Pancreas (tissue), 10 donors: ENCODE data around the gene TENM4. TPM values are rescaled to one million over a fixed set of nuclear protein-coding genes. Genes with fewer than 3 reads are reported as not detected.

Source experiments
- ATAC-seq, 4 donors: fragments of 200-7000 bp; cut with Tn5 transposase; one replicate each; pipeline versions ENCODE4 v1.8.0 to v1.9.1; 2020; ENCODE audit warnings: mild to moderate bottlenecking in 4 of 4, moderate library complexity in 4 of 4
- DNase-seq, 6 donors: peaks; one replicate each; pipeline ENCODE4 v3.0.0-alpha.2; 2020
- FAIRE-seq: peaks from 2 replicates; lab custom pipeline; 2012; peaks lifted over from hg19 to GRCh38; lab: Jason Lieb, UNC
- H3K27ac ChIP-seq, 4 donors: fragments of 200-600 bp; sonication (generic); 1 replicate in 3 of 4; 2 replicates in 1 of 4; pipeline versions ENCODE4 v1.5.0 to v1.8.0; 2020
- H3K27me3 ChIP-seq, 4 donors: fragments of 200-600 bp; one replicate each; pipeline ENCODE4 v1.8.0; 2021
- H3K36me3 ChIP-seq, 3 donors: fragments of 200-600 bp; sonication (generic) in 1 of 3; one replicate each; pipeline versions ENCODE4 v1.5.0 to v1.8.0; 2020 to 2021
- H3K4me1 ChIP-seq, 3 donors: fragments of 200-600 bp; one replicate each; pipeline ENCODE4 v1.8.0; 2021
- H3K4me3 ChIP-seq, 4 donors: fragments of 200-600 bp; sonication (generic) in 2 of 4; one replicate each; pipeline versions ENCODE4 v1.5.0 to v1.8.0; 2020 to 2021
- H3K9me3 ChIP-seq, 4 donors: fragments of 200-600 bp; one replicate each; pipeline ENCODE4 v1.8.0; 2021
- CTCF ChIP-seq, 4 donors: fragments of 200-600 bp; sonication (generic) in 3 of 4; IDR thresholded peaks; one replicate each; pipeline versions ENCODE4 v1.5.0 to v1.8.0; 2021; ENCODE audit warnings: antibody characterized with exemption in 4 of 4
- WGBS, 2 donors: extraction: QIAGEN DNeasy Blood & Tissue Kit; methylation state at CpG; one replicate each; pipeline ENCODE4 v1.1.7; 2013; 5-methylcytosine and 5-hydroxymethylcytosine counted together
- intact Hi-C, 3 donors: fragments of 100-400 bp; cut with DNase I; formaldehyde crosslinking; loops; one replicate each; pipeline versions ENCODE4 v1.11.1 to v1.14.2; 2022
- polyA plus RNA-seq, 2 donors: library from polyadenylated mRNA; stranded (reverse); fragments of 200-250 nt; gene quantifications; one replicate each; pipeline ENCODE4 v1.2.3, GENCODE V29; 2013
- total RNA-seq, 6 donors: library from RNA; stranded (reverse); fragmentation: NEBNext Ultra II Directional in 4 of 6; extraction: Animal tissue kit (Norgen Biotek cat#: 25700) in 4 of 6; gene quantifications; one replicate each; pipeline versions ENCODE4 v1.2.1 to v1.2.4, GENCODE V29; 2021 to 2023
- donor health status: healthy with polysubstance abuse.
- donor health status: DM: no; HTN: no; CAD: no; lungs with moderate emphysema.
- donor health status: DM: no; HTN: no; CAD: no.
- donor health status: control.
- donor health status: control.
- donor health status: Bipolar disorder and iron deficiency.
- donor health status: DM: yes; HTN: yes; CAD: no.
- donor health status: DM: no; HTN: no; CAD: no.
- donor health status: DM: no; HTN: no; CAD: no.
- donor health status: DM: yes; HTN: yes; CAD: no.

TENM4 gene
- total and polyA plus RNA-seq, 8 donors: 0.37 to 6.8 (median 1.3) TPM

GRCh38 chr11:78798663-78799062 is 642.2 kb downstream of the TENM4 start:
- FAIRE-seq: no peak

GRCh38 chr11:78797559-78797958 is 643.3 kb downstream of the TENM4 start:
- DNase-seq: no peak
- intact Hi-C loops: no loop called here
- no peak for FAIRE-seq
- H3K9me3 ChIP-seq: no peaks in the 10 kb centered on the region
- WGBS, 2 donors: 66 to 82% methylated on average over 3 of the region's 3 CpGs
- no peaks in the 10 kb centered on the region for H3K27me3 ChIP-seq
- H3K27ac ChIP-seq: peak overlapping the region; percentile 9 to 82 (median 42)
- TF ChIP-seq CTCF (IDR thresholded peaks at IDR 0.05): no peak
- no peaks in the 10 kb centered on the region for H3K36me3 ChIP-seq
- ATAC-seq: no peak
- H3K4me1 ChIP-seq: peaks cover 29 to 59% (median 32%) of the 10 kb centered on the region in 3 donors
- no peak overlapping the region for H3K4me3 ChIP-seq

More at GRCh38 chr11:78798663-78799062, 642.2 kb downstream of the TENM4 start:
- H3K9me3 ChIP-seq: no peaks in the 10 kb centered on the region
- H3K4me3 ChIP-seq: no peak overlapping the region
- no peak overlapping the region for H3K27ac ChIP-seq
- no peaks in the 10 kb centered on the region for H3K36me3 ChIP-seq
- peak; percentile 62 to 80 (median 70) for TF ChIP-seq CTCF (IDR thresholded peaks at IDR 0.05)
- intact Hi-C loops: no loop called here
- ATAC-seq (peak in 3 of 4 donors; percentile 50 to 58 (median 53)), DNase-seq (peak; percentile 48 to 83 (median 72))
- H3K27me3 ChIP-seq: no peaks in the 10 kb centered on the region
- H3K4me1 ChIP-seq: peaks cover 32 to 62% (median 33%) of the 10 kb centered on the region in 3 donors
- WGBS, 2 donors: 65 to 68% methylated on average over 5 of the region's 5 CpGs

GRCh38 chr11:78796956-78797355 is 643.9 kb downstream of the TENM4 start:
- peak; percentile 61 to 81 (median 75) for ATAC-seq
- no peak for FAIRE-seq
- Histone ChIP-seq H3K9me3 (no peaks in the 10 kb centered on the region), H3K27me3 (no peaks in the 10 kb centered on the region), H3K4me1 (peaks cover 23 to 53% (median 26%) of the 10 kb centered on the region in 3 donors), H3K4me3 (no peak overlapping the region), H3K27ac (peak overlapping the region; percentile 9 to 82 (median 42)), H3K36me3 (no peaks in the 10 kb centered on the region)
- no peak for TF ChIP-seq CTCF (IDR thresholded peaks at IDR 0.05)
- DNase-seq: peak in 3 of 6 donors; percentile 54 to 76 (median 72)
- WGBS, 2 donors: 35 to 36% methylated on average over 2 of the region's 2 CpGs
- intact Hi-C loops: no loop called here

- peaks cover 11 to 41% (median 14%) of the 10 kb centered on the region in 3 donors for H3K4me1 ChIP-seq
- FAIRE-seq (no peak), DNase-seq (no peak), ATAC-seq (peak in 1 of 4 donors; percentile 18)
- intact Hi-C loops: no loop called here
- no peak overlapping the region for H3K27ac ChIP-seq
- H3K36me3 ChIP-seq: no peaks in the 10 kb centered on the region
- WGBS, 2 donors: 59 to 71% methylated on average over 6 of the region's 6 CpGs
- H3K27me3 ChIP-seq: no peaks in the 10 kb centered on the region
- no peak overlapping the region for H3K4me3 ChIP-seq
- H3K9me3 ChIP-seq: no peaks in the 10 kb centered on the region
- TF ChIP-seq CTCF (IDR thresholded peaks at IDR 0.05): no peak
Measured at GRCh38 chr11:78795621-78796261, 645.1 kb downstream of the TENM4 start.

DNA sequence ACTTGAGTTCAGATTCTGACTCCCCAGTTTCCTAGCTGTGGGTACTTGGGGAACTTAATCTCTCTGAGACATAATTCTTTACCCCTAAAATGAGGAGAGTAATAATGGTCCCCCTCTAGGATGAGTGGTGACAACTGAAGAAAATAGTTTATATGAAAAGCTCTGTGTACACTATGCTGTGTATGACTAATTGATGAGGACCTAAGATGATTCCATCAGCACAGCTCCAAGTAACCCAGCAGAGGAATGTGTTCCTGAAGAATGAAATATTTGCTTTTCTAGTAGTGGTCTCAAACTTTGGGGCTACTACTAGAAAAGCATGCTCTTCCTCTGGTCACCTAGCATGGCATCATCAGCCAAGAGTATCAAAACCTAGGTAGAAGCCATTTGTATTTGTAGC is 648.9 kb downstream of the TENM4 start:
- H3K36me3 ChIP-seq: no peaks in the 10 kb centered on the region
- peaks cover 0 to 13% (median 10%) of the 10 kb centered on the region in 3 donors for H3K4me1 ChIP-seq
- intact Hi-C loops: no loop called here
- DNase-seq: no peak
- no peak overlapping the region for H3K27ac ChIP-seq
- H3K9me3 ChIP-seq: no peaks in the 10 kb centered on the region
- ATAC-seq: no peak
- TF ChIP-seq CTCF (IDR thresholded peaks at IDR 0.05): no peak
- no peaks in the 10 kb centered on the region for H3K27me3 ChIP-seq
- no peak for FAIRE-seq
- H3K4me3 ChIP-seq: no peak overlapping the region
